Ovary (tissue), 3 donors: ENCODE measurements around the gene TRIM28.

Experiments used
- EP300 ChIP-seq: sonication (generic); formaldehyde crosslinking; IDR thresholded peaks from one replicate; pipeline ENCODE4 v1.6.1; 2017; ENCODE audit warnings: antibody characterized with exemption
- POLR2A ChIP-seq: fragments of 450-650 bp; IDR thresholded peaks from one replicate; pipeline ENCODE4 v1.6.1; 2017; ENCODE audit warnings: antibody characterized with exemption, mild to moderate bottlenecking, moderate library complexity
- TF ChIP-seq, protein P1 (sequence below), 3 donors: fragments of 450-650 bp in 2 of 3; fragments of 200-600 bp in 1 of 3; IDR thresholded peaks; one replicate each; pipeline versions ENCODE4 v1.5.1 to v1.8.0; 2016 to 2022; ENCODE audit warnings: antibody characterized with exemption in 3 of 3, mild to moderate bottlenecking in 1 of 3
- donor health status: DM: no; HTN: no; CAD: no.

DNA sequence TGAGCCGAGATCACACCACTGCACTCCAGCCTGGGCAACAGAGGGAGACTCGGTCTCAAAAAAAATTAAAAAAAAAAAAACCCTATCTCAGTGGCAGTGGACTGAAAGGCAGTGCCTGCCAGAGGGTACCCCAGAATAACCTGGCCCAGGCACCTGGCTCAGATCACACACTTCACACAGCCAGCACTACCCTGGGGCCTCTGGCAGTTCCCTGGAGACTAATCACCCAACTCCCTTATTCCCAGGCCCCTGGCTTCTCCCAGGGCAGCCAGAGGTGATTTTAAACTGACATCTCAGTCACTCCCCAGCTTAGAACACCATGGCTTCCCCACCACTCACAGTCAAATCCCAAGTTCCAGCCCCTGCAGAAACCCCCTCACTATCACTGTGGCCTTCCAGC, 28.6 kb upstream of the TRIM28 start:
- TF ChIP-seq, protein P1, sequence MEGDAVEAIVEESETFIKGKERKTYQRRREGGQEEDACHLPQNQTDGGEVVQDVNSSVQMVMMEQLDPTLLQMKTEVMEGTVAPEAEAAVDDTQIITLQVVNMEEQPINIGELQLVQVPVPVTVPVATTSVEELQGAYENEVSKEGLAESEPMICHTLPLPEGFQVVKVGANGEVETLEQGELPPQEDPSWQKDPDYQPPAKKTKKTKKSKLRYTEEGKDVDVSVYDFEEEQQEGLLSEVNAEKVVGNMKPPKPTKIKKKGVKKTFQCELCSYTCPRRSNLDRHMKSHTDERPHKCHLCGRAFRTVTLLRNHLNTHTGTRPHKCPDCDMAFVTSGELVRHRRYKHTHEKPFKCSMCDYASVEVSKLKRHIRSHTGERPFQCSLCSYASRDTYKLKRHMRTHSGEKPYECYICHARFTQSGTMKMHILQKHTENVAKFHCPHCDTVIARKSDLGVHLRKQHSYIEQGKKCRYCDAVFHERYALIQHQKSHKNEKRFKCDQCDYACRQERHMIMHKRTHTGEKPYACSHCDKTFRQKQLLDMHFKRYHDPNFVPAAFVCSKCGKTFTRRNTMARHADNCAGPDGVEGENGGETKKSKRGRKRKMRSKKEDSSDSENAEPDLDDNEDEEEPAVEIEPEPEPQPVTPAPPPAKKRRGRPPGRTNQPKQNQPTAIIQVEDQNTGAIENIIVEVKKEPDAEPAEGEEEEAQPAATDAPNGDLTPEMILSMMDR (IDR thresholded peaks at IDR 0.05): no peak
- TF ChIP-seq POLR2A (no peak), EP300 (no peak)
